Mesenchymal stem cell (in vitro differentiated cells and primary cell): ENCODE data around the gene PCDHGA10.
"Not testable (repeated sequence)": the region's sequence is repeated elsewhere in the genome, so short reads cannot be mapped to it uniquely, and the experiment has no call there.

Source experiments
- DNase-seq: peaks from one replicate; pipeline ENCODE4 v3.0.0-alpha.2; 2013
- H2AFZ ChIP-seq: one replicate; pipeline ENCODE4 v1.6.1; 2013; ENCODE audit warnings: low read depth, mild to moderate bottlenecking, control low read depth, inconsistent platforms, low read length, moderate library complexity
- H2AK5ac ChIP-seq: 2 replicates; pipeline ENCODE4 v1.6.1; 2013; ENCODE audit warnings: low read length, moderate library complexity, mild to moderate bottlenecking, inconsistent platforms; ENCODE audit not compliant: severe bottlenecking
- H2BK120ac ChIP-seq: one replicate; pipeline ENCODE4 v1.6.1; 2013; ENCODE audit warnings: low read depth, mild to moderate bottlenecking, inconsistent platforms, low read length, moderate library complexity
- H2BK12ac ChIP-seq, 2 experiments: one replicate each; pipeline ENCODE4 v1.6.1; 2013; ENCODE audit warnings: inconsistent platforms in 2 of 2, low read length in 2 of 2, mild to moderate bottlenecking in 2 of 2, moderate library complexity in 2 of 2, control low read depth in 1 of 2
- H2BK15ac ChIP-seq: one replicate; pipeline ENCODE4 v1.6.1; 2013; ENCODE audit warnings: mild to moderate bottlenecking, low read depth, inconsistent platforms; ENCODE audit not compliant: poor library complexity, severe bottlenecking
- H2BK5ac ChIP-seq: 2 replicates; pipeline ENCODE4 v1.6.1; 2013; ENCODE audit warnings: low read depth, mild to moderate bottlenecking, low read length, control low read depth, inconsistent platforms; ENCODE audit not compliant: poor library complexity, severe bottlenecking
- H3K14ac ChIP-seq, 2 experiments: one replicate each; pipeline ENCODE4 v1.6.1; 2013; ENCODE audit warnings: inconsistent platforms in 2 of 2, low read length in 2 of 2, control low read depth in 1 of 2, mild to moderate bottlenecking in 1 of 2, moderate library complexity in 1 of 2
- H3K18ac ChIP-seq, 2 experiments: one replicate each; pipeline ENCODE4 v1.6.1; 2013; ENCODE audit warnings: inconsistent platforms in 2 of 2, low read length in 2 of 2, control low read depth in 1 of 2, low read depth in 1 of 2, mild to moderate bottlenecking in 1 of 2
- H3K23ac ChIP-seq, 2 experiments: one replicate each; pipeline ENCODE4 v1.6.1; 2013; ENCODE audit warnings: inconsistent platforms in 2 of 2, low read length in 2 of 2, mild to moderate bottlenecking in 2 of 2, moderate library complexity in 2 of 2, control low read depth in 1 of 2
- H3K27ac ChIP-seq: 2 replicates; pipeline ENCODE4 v1.5.1; 2013; ENCODE audit warnings: mild to moderate bottlenecking, moderate library complexity, low read length, control low read depth, inconsistent platforms; ENCODE audit not compliant: poor library complexity, severe bottlenecking
- H3K27me3 ChIP-seq, 2 experiments: 2 replicates each; pipeline versions ENCODE4 v1.6.1 to v1.7.0; 2013; ENCODE audit warnings: low read length in 2 of 2, mild to moderate bottlenecking in 2 of 2, moderate library complexity in 2 of 2, control low read depth in 1 of 2, inconsistent platforms in 1 of 2; ENCODE audit not compliant: control insufficient read depth in 1 of 2, insufficient read depth in 1 of 2
- H3K36me3 ChIP-seq, 2 experiments: 2 replicates each; pipeline versions ENCODE4 v1.6.1 to v1.7.0; 2013; ENCODE audit warnings: low read length in 2 of 2, control low read depth in 1 of 2, inconsistent platforms in 1 of 2, low read depth in 1 of 2, mild to moderate bottlenecking in 1 of 2; ENCODE audit not compliant: insufficient read depth in 2 of 2, control insufficient read depth in 1 of 2
- H3K4ac ChIP-seq, 2 experiments: one replicate each; pipeline ENCODE4 v1.6.1; 2013; ENCODE audit warnings: inconsistent platforms in 2 of 2, low read length in 2 of 2, mild to moderate bottlenecking in 2 of 2, moderate library complexity in 2 of 2, control low read depth in 1 of 2, low read depth in 1 of 2
- H3K4me1 ChIP-seq: 2 replicates; pipeline ENCODE4 v1.6.1; 2013; ENCODE audit warnings: low read depth, low read length, control low read depth; ENCODE audit not compliant: control insufficient read depth, insufficient read depth
- H3K4me2 ChIP-seq: 2 replicates; pipeline ENCODE4 v1.6.1; 2013; ENCODE audit warnings: low read length, mild to moderate bottlenecking, inconsistent platforms; ENCODE audit not compliant: poor library complexity, severe bottlenecking
- H3K4me3 ChIP-seq, 2 experiments: 2 replicates each; pipeline versions ENCODE4 v1.5.1 to v1.7.0; 2013; ENCODE audit warnings: low read length in 2 of 2, mild to moderate bottlenecking in 2 of 2, control low read depth in 1 of 2, low read depth in 1 of 2; ENCODE audit not compliant: insufficient read depth in 1 of 2
- H3K79me1 ChIP-seq: replicated peaks from 2 replicates; pipeline ENCODE4 v1.6.1; 2013; ENCODE audit warnings: mild to moderate bottlenecking, control low read depth, low read length, inconsistent platforms; ENCODE audit not compliant: poor library complexity, severe bottlenecking
- H3K9ac ChIP-seq: 2 replicates; pipeline ENCODE4 v1.7.0; 2013; ENCODE audit warnings: mild to moderate bottlenecking, low read length, moderate library complexity
- H3K9me3 ChIP-seq: 2 replicates; pipeline ENCODE4 v1.7.0; 2013; ENCODE audit warnings: mild to moderate bottlenecking, low read length; ENCODE audit not compliant: control insufficient read depth
- H4K8ac ChIP-seq: one replicate; pipeline ENCODE4 v1.6.1; 2013; ENCODE audit warnings: inconsistent platforms, mild to moderate bottlenecking, low read length, moderate library complexity
- H4K91ac ChIP-seq: one replicate; pipeline ENCODE4 v1.6.1; 2013; ENCODE audit warnings: mild to moderate bottlenecking, low read length, inconsistent platforms
- whole genome bisulfite sequencing: methylation state at CpG from one replicate; pipeline ENCODE4 v1.1.7; 2013; ENCODE audit warnings: mixed read lengths; 5-methylcytosine and 5-hydroxymethylcytosine counted together

Gene PCDHGA10

GRCh38 chr5:141384471-141385267 lies 28.1 kb upstream of the PCDHGA10 start:
- Histone ChIP-seq H3K79me1 (peaks cover 7% of the 10 kb centered on the region), H3K27ac (no peak overlapping the region), H2AK5ac (no peak overlapping the region), H2BK5ac (no peak overlapping the region), H3K4me2 (no peak overlapping the region), H2BK12ac (no peak overlapping the region), H3K27me3 (no peaks in the 10 kb centered on the region), H3K23ac (no peak overlapping the region), H3K4me1 (peaks cover 2% of the 10 kb centered on the region), H3K18ac (no peak overlapping the region), H2BK120ac (no peak overlapping the region), H3K4me3 (no peak overlapping the region), H3K36me3 (peaks cover 0 to 8% of the 10 kb centered on the region in 2 experiments), H2AFZ (no peak overlapping the region), H4K91ac (no peak overlapping the region), H3K4ac (no peak overlapping the region), H3K14ac (no peak overlapping the region), H3K9me3 (peaks cover 44% of the 10 kb centered on the region), H2BK15ac (no peak overlapping the region), H3K9ac (no peak overlapping the region), H4K8ac (no peak overlapping the region)
- DNase-seq = no peak
- WGBS = 92% methylated on average over 40 of the region's 43 CpGs

DNA sequence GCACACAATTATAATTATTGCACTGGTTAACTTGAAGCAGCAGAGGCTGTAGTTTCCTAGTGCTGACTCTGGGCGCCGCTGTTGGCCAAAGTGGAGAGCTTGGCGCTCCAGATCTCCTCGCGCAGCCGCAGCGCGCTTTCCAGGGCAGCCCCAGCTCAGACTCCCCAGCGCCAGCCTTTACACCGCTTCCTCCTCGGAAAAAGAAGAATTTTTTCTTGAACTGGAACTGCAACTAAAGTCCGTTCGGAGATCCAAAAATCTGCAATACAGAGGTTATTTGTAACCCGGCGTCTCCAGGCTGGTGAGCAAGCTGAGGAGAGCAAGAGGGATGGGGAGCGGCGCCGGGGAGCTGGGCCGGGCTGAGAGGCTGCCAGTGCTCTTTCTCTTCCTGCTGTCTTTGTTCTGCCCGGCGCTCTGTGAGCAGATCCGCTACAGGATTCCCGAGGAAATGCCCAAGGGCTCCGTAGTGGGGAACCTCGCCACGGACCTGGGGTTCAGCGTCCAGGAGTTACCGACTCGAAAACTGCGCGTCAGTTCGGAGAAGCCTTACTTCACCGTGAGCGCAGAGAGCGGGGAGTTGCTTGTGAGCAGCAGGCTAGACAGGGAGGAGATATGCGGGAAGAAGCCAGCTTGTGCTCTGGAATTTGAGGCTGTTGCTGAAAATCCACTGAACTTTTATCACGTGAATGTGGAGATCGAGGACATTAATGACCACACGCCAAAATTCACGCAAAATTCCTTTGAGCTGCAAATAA lies 25.1 kb upstream of the PCDHGA10 start, which contains the start of gene PCDHGB4:
PCDHGB4 (plus strand) TSS at position 142 of the 755 bp plus-strand sequence; CDS start at position 329, 187 bp downstream.
- not testable (repeated sequence) for H2BK120ac ChIP-seq, H4K8ac ChIP-seq, H3K9ac ChIP-seq, H3K27me3 ChIP-seq, H2BK15ac ChIP-seq, H3K14ac ChIP-seq, H3K4ac ChIP-seq, H2BK12ac ChIP-seq, H3K23ac ChIP-seq, H4K91ac ChIP-seq, H3K4me2 ChIP-seq, H2AFZ ChIP-seq, H2AK5ac ChIP-seq, H2BK5ac ChIP-seq, H3K18ac ChIP-seq, H3K4me1 ChIP-seq
- Histone ChIP-seq H3K79me1 (peaks cover 12% of the 10 kb centered on the region), H3K36me3 (peaks cover 0 to 14% of the 10 kb centered on the region in 2 experiments), H3K27ac (peak within 1 kb of the TSS; percentile 57), H3K9me3 (peaks cover 62% of the 10 kb centered on the region), H3K4me3 (peak within 1 kb of the TSS; percentile 47 to 62)
- peak; percentile 74 for DNase-seq
- 21% methylated on average over 10 of the region's 40 CpGs for WGBS

DNA sequence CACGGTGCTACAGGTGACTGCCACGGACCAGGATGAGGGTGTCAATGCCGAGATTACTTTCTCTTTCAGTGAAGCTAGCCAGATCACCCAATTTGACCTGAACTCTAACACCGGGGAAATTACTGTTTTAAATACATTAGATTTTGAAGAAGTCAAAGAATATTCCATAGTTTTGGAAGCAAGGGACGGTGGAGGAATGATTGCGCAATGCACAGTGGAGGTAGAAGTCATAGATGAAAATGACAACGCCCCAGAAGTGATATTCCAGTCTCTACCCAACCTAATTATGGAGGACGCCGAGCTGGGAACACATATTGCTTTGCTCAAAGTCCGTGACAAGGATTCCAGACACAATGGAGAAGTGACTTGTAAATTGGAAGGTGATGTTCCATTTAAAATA lies 24.1 kb upstream of the PCDHGA10 start:
- Histone ChIP-seq H3K79me1 (peaks cover 18% of the 10 kb centered on the region), H3K4me3 (peak overlapping the region in 1 of 2 experiments; percentile 59), H3K23ac (no peak overlapping the region), H3K36me3 (peaks cover 0 to 22% of the 10 kb centered on the region in 2 experiments), H3K14ac (no peak overlapping the region), H4K91ac (no peak overlapping the region), H2BK120ac (no peak overlapping the region), H2BK15ac (no peak overlapping the region), H3K27me3 (no peaks in the 10 kb centered on the region), H4K8ac (no peak overlapping the region), H3K18ac (no peak overlapping the region), H3K27ac (no peak overlapping the region), H2BK12ac (no peak overlapping the region), H2BK5ac (no peak overlapping the region), H3K4ac (no peak overlapping the region), H3K9ac (no peak overlapping the region), H2AK5ac (no peak overlapping the region), H3K4me1 (peaks cover 3% of the 10 kb centered on the region), H3K4me2 (no peak overlapping the region), H3K9me3 (peaks cover 63% of the 10 kb centered on the region), H2AFZ (no peak overlapping the region)
- 97% methylated on average over 7 of the region's 10 CpGs for WGBS
- no peak for DNase-seq
